UCSD-AML1 (cell line): ENCODE measurements around the gene ENDOV.

Source experiments
- DNase-seq: peaks from one replicate; lab custom pipeline; 2025; ENCODE audit not compliant: unreplicated experiment; lab: John Stamatoyannopoulos, UW

ENDOV gene

DNA sequence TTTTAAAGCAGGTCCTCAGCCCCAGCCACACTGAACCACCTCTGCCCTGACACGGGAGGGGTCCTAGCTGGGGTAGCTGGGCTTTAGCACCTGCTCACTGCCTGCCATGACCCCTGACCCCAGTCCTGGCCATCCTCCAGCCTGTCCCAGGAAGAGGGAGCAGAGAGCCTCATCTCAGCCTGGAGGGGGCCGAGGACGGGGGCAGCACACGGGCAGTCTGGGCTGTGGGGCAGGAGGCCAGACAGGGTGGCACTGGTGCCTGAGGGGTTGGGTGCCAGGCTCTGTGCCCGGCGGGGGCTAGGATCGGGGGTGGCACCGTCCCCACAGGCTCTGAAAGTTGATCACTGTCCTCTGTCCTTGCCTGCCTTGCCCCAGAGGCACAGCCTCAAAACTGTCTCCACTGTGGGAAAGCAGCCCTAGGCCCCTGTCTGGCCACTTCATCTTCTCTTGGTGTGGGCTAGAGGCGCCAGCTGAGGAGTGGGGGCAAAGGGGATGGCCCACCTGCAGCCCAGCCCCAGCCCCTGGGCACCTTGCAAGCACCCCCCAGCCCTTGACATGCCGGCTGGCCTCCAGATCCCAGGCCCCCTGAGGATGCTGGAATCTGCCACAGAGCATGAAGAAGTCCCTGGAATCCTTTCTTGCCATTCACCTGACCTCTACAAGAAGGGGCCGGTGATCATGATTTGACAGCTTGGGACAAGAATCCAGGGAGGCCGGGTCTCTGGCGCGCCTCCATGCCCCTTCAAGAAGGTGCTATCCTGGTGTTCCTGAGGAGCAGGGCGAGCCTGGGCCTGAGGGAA lies 15.7 kb downstream of the ENDOV start:
- no peak for DNase-seq

DNA sequence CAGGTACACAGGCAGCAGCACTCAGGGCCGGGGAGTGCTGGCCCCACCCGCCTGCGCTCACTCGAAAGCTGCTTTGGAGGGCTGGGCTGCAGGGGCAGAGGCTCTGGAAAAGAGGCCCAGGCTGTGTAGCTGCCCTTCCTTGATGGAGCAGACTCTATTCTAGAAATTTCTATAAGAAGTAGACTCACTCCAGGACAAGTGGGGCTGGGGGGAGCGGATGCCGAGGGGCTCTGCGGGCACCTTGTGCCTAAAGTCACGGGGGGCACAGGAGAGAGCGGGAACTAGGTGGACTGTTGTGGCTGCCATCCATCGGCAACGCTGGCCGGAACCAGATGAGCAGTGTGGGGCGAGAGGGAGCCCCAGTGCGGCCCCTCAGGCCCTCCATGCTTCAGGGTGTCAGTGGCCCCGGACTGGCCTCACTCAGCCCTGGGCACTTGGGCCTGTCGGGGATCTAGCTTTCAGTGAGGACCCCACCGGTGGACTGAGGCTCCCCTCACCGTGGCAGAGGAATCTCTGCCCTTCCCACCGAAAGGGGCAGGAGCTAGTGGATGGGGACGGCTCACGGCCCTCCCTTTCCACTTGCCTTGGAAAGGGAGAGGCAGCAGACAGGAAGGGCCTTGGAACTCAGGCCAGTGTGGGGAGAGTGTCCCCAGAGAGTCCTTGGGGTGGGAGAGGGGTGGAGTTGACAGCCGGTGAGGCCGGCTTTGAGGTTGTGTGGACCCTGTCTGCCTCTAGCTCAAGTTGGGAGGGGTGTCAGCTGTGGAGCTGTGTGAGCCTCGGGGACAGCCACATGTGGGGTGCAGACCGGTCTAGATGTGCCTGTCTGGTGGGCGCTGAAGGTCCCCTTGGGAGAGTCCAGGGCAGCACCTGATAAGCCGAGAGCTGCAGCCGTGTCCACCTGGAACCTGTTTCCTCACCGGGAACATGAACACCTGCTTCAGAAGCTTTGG lies 16.6 kb downstream of the ENDOV start:
- DNase-seq = no peak

DNA sequence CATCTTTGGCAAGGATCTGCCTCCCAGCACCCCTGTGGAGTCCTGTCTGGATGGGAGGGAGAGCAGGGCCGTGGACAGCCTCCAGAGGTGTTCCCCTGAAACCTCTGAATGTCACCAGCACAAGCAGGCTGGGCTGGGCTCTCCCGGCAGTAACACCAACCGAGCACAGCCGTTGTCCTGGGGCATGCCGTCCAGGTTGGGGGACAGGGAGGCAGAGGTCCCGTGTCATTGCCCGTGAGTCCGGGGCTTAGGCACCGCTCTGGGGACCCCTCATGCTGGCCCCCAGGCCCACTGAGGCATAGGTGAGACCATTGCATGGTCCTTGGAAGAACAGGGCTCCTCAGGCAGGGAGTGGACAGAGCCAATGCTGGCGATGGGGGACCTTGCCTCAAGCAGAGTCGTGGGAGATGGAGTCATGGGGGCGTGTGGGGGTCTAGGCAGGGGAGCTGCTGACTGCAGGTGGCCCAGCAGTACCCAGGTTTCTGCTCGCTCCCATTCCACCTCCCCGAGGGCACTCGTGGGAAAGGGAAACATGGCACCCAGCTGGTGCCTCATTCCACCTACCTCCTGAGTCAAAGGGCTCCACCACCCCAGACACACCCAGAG lies 17.5 kb downstream of the ENDOV start:
- no peak for DNase-seq

DNA sequence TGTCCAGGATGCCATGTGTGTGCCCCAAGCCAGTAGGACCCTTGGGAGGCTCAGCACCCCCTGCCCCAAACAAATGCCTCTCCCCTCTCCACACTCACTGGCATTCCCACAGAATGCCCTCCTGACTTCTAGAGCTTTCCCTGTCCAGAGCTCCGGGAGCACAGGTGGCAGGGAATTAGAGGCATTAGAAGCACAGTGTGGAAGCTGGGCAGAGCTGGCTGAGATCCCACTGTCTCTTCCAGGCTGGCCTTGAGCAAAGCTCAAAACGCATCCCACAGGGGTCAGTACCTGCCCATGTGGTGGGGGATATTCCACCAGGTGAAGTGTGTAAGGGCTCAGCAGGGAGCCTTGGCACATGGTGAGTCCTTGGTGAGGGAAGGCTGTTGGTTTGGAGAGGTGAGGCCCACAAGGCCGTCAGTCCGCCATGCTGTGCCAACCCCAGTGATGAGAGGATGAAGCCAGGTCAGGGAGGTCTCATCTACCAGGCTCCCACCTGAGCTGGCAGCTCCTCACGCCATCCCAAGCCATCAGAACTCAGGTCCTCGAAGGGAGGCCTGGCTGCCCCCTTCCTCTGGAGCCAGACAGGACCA lies 18.1 kb downstream of the ENDOV start:
- DNase-seq = no peak

DNA sequence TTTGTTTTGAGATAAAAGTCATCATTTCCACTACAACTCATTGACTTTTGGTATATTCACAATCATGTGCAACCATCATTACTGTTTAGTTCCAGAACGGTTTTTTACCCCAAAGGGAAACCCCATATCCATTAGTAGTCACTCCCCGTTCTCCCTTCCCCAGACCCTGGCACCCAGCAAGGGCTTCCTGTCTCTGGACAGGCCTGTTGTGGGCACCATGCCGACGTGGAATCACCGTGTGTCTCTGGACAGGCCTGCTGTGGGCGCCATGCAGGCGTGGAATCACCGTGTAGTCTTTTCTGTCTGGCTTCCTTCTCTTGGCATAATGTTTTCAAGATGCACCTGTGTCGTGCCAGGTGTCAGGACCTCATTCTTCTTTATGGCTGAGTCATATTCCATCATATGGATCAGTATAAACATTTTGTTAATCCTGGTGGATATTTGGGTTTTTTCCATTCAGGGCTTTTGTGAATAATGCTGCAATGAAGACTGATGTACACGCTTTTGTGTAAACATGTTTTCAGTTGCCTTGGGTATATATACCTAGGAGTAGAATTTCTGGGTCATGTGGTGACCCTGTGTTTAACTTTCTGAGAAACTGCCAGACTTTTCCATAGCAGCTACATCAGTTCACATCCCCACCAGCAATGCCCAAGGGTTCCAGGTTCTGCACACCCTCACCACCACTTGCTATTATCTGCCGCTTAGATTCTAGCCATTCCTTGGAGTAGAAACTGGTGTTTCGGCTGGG lies 19.1 kb downstream of the ENDOV start:
- no peak for DNase-seq

DNA sequence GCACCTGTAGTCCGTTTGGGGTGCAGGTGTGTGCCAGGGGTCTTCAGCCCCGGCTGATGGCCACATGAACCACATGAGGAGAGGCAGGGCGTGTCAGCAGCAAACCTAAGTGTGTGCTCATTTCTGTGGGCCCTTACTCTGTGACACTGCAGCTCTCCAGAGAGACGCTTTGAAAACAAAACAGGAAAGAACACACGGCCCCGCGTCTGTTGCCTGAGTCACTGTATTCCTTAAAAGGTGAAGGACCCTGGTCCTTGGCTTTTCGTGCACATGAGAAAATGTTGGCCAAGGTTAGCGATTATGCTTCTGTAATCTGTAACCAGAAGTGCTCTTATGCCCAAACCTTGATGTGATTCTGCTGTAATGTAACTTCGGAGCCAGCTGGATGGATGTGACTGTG lies 22.6 kb downstream of the ENDOV start:
- no peak for DNase-seq

DNA sequence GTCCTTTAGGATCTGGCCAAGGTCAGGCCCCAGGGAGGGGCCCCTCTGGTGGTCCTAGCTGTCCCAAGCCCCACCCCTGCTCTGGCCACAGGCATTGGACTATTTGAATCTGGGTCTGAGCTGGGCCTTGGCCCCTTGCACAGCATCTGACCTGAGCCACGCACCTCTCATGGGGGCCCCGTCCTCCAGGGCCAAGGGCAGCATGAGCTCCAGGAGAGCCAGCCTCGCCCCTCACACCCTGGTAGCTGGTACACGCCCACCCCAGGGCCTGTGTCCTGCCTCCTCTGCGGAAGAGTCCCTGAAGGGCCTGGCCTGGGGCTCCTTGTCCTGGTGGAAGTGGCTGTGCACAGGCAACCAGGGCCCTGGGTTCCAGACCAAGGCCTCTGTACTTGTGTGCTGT lies 23.8 kb downstream of the ENDOV start:
- DNase-seq = no peak

DNA sequence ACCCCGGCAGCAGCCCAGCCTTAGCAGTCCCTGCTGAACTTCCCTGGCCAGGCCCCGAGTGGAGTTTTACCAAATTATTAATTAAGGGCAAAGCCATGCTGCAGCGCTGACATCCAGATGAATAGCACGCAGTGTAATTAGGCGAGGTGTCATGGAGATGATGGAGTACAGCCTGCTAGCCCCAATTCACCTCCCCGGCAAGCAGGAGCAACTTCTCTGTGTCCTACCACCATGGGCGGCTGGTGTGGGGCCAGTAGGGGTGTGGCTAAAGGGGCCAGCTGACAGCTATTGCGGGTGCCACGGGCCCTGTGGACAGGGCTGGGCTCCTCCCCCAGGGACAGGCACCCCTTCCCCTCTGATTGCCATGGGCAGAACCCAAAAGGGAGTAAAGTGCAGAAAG lies 24.5 kb downstream of the ENDOV start:
- DNase-seq = no peak

DNA sequence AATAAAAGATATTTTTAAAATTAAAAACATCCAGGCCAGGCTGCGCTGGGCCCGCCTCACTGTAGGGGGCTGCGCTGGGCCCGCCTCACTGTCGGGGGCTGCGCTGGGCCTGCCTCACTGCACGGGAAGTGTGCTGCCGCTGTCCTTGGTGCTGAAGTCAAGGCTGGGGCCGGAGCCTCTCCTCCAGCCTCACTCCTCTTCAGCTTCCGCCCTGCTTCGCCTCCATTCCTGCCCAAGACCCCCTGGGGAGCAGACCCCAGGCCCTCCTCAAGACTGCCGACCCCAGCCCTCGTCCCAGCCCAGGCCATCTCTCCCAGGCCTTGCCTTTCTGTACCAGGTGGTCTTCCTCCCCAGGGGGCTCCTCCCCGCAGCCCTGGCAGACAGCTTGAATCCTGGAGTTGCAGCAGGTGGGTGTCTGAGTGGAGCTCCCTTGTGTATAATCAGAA lies 26.2 kb downstream of the ENDOV start:
- DNase-seq = peak; percentile 59

DNA sequence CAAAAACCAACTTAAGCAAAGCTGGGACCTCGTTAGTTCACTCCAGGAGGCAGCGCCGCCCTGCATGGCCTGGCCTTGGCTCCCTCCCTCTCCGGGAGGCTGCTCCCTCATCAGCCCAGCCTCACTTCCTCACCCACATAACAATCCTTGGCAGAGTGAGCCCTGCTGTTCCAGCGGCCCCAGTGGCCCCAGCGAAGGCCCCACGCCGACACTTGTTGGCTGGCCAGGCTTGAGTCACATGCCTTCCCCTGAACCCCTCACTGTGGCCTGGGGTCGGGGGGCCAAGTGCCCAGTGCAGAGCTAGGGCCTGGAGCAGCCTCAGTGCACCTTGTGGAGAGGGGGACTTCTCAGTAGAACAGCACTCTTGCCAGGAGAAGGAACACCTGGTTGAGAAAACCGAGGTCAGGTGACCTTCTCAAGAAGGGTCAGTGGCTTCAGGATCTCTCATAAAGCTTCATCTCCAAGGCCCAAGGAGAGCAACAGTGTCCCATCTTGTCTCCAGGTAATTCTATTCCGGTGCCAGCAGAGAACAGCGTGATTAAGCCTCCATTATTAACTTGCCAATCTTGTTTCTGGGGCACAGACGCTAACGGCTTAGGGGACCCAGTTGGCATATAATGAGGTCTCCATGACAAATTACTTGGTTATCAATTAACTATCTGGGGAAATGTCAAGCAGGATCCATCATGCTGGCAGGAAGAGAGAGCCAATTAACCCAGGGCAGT lies 26.8 kb downstream of the ENDOV start:
- no peak for DNase-seq

DNA sequence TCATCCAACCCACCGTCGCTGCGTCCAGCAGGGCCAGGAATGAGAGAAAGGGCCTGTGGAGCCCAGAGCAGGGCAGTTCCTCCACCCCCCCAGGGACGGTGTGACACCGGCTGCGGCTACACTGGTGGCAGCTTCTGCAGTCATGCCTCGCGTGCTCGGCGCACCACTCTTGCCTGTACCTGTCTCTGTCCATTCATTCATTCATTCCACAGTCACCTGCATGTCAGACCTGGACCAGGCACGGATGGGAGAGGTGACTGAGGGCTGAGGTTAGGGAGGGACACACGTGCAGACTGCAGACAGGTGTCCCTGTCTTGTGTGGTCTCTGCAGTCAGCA lies 27.3 kb downstream of the ENDOV start:
- no peak for DNase-seq

DNA sequence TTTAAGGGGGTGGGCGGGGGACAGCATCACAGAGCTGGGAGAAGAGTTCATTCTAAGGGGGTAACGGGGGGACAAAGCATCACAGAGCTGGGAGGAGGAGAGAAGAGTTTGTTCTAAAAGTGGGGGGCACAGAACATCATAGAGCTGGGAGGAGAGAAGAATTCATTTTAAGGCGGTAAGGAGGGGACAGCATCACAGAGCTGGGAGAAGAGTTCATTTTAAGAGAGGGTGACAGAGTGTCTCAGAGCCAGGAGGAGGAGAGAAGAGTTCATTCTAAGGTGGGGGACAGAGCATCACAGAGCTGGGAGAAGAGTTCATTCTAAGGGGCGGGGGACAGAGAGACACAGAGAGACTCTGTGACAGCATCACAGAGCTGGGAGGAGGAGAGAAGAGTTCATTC lies 27.8 kb downstream of the ENDOV start:
- no peak for DNase-seq

DNA sequence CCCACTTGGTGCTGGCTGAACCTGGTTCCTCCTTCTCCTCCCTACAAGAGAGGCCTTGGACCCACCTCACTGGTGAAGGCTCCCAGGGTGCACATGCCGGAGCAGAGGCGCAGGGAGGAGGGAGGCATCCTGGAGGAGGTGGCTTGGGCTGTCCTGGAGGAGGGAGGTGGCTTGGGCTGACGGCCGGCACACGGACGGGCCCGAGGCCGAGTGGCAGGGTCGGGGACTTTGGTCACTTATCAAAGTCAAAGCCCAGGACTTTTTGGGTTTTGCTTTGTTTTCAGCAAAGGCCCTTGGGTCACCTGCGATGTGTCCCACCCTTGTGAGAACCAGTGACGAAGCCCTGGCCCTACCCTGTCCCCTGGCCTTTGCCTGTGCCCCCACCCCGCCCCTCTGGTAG lies 28.5 kb downstream of the ENDOV start:
- no peak for DNase-seq

DNA sequence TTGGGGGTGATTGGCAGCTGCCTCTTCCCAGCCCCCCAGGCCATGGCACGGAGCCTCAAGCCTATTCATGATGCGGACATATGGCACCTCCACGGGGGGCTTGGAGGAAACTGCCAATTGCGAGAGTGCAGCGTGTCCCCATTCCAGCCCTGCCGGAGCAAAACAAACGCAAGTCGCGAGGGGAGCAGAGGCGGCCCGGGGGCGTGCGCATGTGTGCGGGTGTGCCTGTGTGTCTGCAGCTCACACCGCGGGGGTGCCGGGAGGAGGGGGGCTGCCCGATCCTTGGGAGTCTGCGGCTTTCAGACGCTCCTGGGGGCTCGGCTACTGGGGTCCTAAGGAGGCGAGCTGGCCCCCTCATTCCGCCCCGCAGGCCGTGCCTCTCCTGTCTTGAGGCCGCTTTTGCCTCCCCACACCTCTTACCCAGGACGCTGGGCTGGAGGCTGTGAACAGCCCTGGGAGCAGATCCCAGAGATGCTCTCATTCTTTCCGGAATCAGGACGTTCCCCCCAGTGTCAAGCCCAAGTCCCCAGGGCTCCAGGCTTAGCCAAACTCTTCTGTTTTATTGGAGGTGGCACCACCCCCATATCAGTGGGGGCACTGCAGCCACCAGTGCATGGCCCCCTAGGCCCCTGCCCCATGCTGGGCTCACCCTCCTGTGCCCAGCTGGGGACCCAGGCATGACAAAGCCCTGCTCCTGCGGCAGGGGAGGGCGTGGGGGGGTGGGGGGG lies 29.1 kb downstream of the ENDOV start:
- no peak for DNase-seq

DNA sequence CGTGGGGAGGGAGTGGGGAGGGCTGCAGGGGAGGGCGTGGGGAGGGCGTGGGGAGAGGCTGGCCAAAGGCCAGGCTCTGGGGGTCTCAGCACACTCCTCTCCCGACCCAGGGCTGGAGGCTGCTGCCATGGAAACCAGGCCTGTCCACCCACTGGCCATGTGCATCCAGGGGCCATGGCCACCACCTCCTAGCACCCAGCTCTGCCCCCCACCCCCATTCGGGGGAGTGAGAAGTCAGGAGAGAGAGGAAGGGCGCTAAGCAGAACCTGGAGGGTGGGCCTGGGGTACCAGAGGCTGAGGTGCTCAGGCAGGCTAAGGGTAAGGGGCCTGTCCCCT lies 29.6 kb downstream of the ENDOV start:
- no peak for DNase-seq

DNA sequence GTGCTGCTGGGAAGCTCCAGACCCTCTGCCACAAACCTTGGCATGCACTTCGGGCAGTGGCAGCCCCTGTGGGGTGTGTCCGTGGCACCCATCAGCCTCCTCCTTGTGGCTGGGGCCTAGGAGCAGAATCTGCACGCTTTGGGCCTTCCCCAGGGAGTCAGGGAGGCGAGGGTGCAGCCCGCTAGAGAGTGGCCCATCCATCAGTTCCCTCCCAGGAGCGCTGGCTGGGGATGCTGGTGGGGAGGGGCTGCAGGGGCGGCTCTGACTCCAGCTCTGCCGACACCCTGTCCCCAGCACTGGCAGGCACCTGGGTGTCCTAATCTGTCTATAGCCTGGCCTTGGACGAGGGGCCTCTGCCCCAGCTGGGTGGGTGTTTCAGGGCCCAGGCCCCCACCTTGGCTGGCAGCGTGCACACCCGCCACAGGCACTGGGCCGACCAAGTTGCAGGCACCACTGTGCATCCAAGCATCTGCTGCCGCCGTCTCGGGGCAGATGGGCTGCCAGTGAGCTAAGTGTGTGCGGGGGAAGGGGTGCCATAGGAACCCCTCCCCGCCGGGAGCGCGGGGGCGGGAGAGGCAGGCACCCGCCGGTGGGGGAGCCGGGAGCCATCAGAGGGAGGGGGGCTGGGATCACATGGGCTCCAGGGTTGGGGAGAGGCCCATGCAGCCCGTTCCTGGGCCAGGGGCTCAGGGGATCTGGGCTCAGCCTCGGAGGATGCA lies 30.2 kb downstream of the ENDOV start:
- no peak for DNase-seq

DNA sequence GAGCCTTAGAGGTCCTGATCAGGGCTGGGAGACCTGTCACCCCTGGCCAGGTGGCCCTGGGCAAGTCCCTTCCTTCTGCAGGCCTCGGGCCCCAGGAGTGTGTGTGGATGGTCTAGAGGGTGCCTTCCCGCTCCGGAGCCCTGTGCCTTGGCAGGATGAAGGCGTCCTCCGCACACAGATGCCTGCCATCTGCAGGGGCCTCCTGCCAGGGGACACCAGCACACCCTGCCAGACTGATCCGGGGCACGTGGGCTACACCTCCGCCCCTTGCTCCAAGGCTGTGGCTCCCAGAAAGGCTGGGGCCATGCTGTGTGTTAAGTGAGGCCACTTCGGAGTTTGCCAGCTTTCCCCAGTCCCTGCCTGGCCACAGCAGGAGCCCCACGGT lies 30.8 kb downstream of the ENDOV start:
- DNase-seq = no peak

DNA sequence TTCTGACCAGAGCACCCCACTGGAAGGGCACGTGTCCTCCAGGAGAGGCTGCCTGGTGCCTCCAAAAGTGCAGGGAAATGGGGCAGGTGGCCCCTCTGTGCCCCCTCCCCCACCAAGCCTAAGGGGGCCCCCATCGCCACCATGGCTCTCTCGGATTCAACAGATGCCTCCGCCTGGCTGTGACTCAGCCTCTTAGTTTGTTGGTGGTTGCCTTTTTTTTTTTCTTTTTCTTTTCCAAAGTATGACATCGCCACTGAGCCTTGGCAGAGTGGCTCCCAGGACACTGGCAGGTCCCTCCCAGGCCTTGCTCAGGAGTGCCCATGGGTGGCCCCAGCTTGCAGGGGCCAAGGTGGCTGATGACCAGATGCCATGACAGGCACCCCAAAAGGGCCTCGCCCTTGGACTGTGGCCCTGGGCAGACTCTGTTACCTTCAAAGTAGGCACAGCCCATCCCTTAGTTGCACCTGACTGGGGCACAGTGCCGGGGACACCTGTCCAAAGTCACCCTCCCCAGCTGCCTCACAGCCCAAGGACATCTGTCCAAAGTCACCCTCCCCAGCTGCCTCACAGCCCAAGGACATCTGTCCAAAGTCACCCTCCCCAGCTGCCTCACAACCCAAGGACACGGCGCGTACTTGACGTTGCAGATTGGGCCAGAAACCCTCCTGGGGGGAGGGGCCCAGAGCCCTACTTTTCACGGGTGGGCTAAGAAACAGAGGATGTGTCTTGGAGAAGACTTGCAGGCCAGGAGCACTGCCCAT lies 31.9 kb downstream of the ENDOV start:
- DNase-seq = no peak
